IMR-90 (cell line): ENCODE data around the gene TCERG1L. TPM values are rescaled to one million over a fixed set of nuclear protein-coding genes. Genes with fewer than 3 reads are reported as not detected.

Experiments used
- ATAC-seq: fragments of 200-7000 bp; cut with Tn5 transposase; 2 replicates; pipeline ENCODE4 v1.9.1; 2020; ENCODE audit warnings: low read depth, mild to moderate bottlenecking, moderate library complexity
- BruUV-seq: library from RNA; stranded (reverse); fragments of 400-500 nt; replicated peaks from 2 replicates; lab custom pipeline; 2021; lab: Mats Ljungman, UMichigan
- CTCF ChIA-PET: fragments of 300-600 bp; formaldehyde crosslinking; extraction: SDS; loops from one replicate; lab custom pipeline; 2021; ENCODE audit warnings: antibody characterized with exemption; lab: Yijun Ruan, JAX
- POLR2A ChIA-PET: fragments of 300-600 bp; sonication (Branson Sonifier 250); formaldehyde crosslinking; loops from one replicate; lab custom pipeline; 2022; ENCODE audit warnings: antibody characterized with exemption; ENCODE audit not compliant: unreplicated experiment; lab: Charles Lee
- DNase-seq: peaks from one replicate; pipeline ENCODE4 v3.0.0; 2013
- H2AFZ ChIP-seq: replicated peaks from 2 replicates; pipeline ENCODE3; 2013; ENCODE audit warnings: low read length, mild to moderate bottlenecking; ENCODE audit not compliant: poor library complexity
- H2AK5ac ChIP-seq: 2 replicates; pipeline ENCODE4 v1.6.1; 2013; ENCODE audit warnings: low read depth, low read length, inconsistent platforms
- H2AK9ac ChIP-seq: replicated peaks from 2 replicates; pipeline ENCODE3; 2013; ENCODE audit warnings: mild to moderate bottlenecking, low read depth, low read length, moderate library complexity; ENCODE audit not compliant: poor library complexity
- H2BK120ac ChIP-seq: 2 replicates; pipeline ENCODE4 v1.6.1; 2013; ENCODE audit warnings: low read depth, low read length, inconsistent platforms
- H2BK15ac ChIP-seq: 3 replicates; pipeline ENCODE4 v1.6.1; 2013; ENCODE audit warnings: low read depth, low read length, inconsistent platforms
- H2BK20ac ChIP-seq: 2 replicates; pipeline ENCODE4 v1.6.1; 2013; ENCODE audit warnings: low read depth, mild to moderate bottlenecking, inconsistent platforms, low read length, moderate library complexity
- H2BK5ac ChIP-seq: 2 replicates; pipeline ENCODE4 v1.6.1; 2013; ENCODE audit warnings: mild to moderate bottlenecking, low read depth, low read length, inconsistent platforms; ENCODE audit not compliant: poor library complexity, severe bottlenecking
- H3K14ac ChIP-seq: replicated peaks from 2 replicates; pipeline ENCODE4 v1.6.1; 2013; ENCODE audit warnings: low read depth, low read length, inconsistent platforms
- H3K18ac ChIP-seq: 2 replicates; pipeline ENCODE4 v1.6.1; 2013; ENCODE audit warnings: low read depth, low read length, control low read depth
- H3K23ac ChIP-seq: 2 replicates; pipeline ENCODE4 v1.6.1; 2013; ENCODE audit warnings: low read depth, low read length, inconsistent platforms
- H3K27ac ChIP-seq: 2 replicates; pipeline ENCODE4 v1.5.1; 2013; ENCODE audit warnings: mild to moderate bottlenecking, control low read depth, low read length; ENCODE audit not compliant: insufficient read depth
- H3K27me3 ChIP-seq: 2 replicates; pipeline ENCODE4 v1.6.1; 2013; ENCODE audit warnings: low read length; ENCODE audit not compliant: control insufficient read depth, insufficient read depth
- H3K36me3 ChIP-seq: 2 replicates; pipeline ENCODE4 v1.6.1; 2013; ENCODE audit warnings: low read length, mixed read lengths; ENCODE audit not compliant: control insufficient read depth, insufficient read depth
- H3K4ac ChIP-seq: 2 replicates; pipeline ENCODE4 v1.6.1; 2013; ENCODE audit warnings: low read depth, low read length, inconsistent platforms
- H3K4me1 ChIP-seq: 2 replicates; pipeline ENCODE4 v1.6.1; 2013; ENCODE audit warnings: low read length, mixed read lengths; ENCODE audit not compliant: control insufficient read depth, insufficient read depth
- H3K4me2 ChIP-seq: 2 replicates; pipeline ENCODE4 v1.6.1; 2013; ENCODE audit warnings: low read depth, mild to moderate bottlenecking, control low read depth, low read length, moderate library complexity
- H3K4me3 ChIP-seq: 2 replicates; pipeline ENCODE4 v1.5.1; 2013; ENCODE audit warnings: low read depth, mild to moderate bottlenecking, control low read depth, low read length, moderate library complexity; ENCODE audit not compliant: insufficient read depth
- H3K56ac ChIP-seq: 2 replicates; pipeline ENCODE4 v1.6.1; 2013; ENCODE audit warnings: low read length, inconsistent platforms; ENCODE audit not compliant: insufficient read depth; ENCODE audit errors: extremely low read depth
- H3K79me1 ChIP-seq, 2 experiments: 2 replicates each; pipeline ENCODE4 v1.6.1; 2013; ENCODE audit warnings: low read length in 2 of 2, inconsistent platforms in 1 of 2, low read depth in 1 of 2
- H3K9ac ChIP-seq: 2 replicates; pipeline ENCODE4 v1.6.1; 2013; ENCODE audit warnings: low read depth, low read length, control low read depth
- H3K9me1 ChIP-seq: 2 replicates; pipeline ENCODE4 v1.6.1; 2013; ENCODE audit warnings: low read length, inconsistent platforms; ENCODE audit not compliant: insufficient read depth
- H3K9me3 ChIP-seq: 2 replicates; pipeline ENCODE4 v1.6.1; 2013; ENCODE audit warnings: low read length; ENCODE audit not compliant: control insufficient read depth, insufficient read depth
- H4K20me1 ChIP-seq: 2 replicates; pipeline ENCODE4 v1.6.1; 2013; ENCODE audit warnings: low read length, inconsistent platforms; ENCODE audit not compliant: insufficient read depth
- H4K5ac ChIP-seq: 2 replicates; pipeline ENCODE4 v1.6.1; 2013; ENCODE audit warnings: mild to moderate bottlenecking, low read depth, low read length, control low read depth
- H4K8ac ChIP-seq, 2 experiments: 2 replicates each; pipeline ENCODE4 v1.6.1; 2013; ENCODE audit warnings: low read depth in 2 of 2, low read length in 2 of 2, control low read depth in 1 of 2, inconsistent platforms in 1 of 2
- H4K91ac ChIP-seq: 2 replicates; pipeline ENCODE4 v1.6.1; 2013; ENCODE audit warnings: low read depth, low read length, inconsistent platforms; ENCODE audit not compliant: insufficient read depth
- MXI1 ChIP-seq: IDR thresholded peaks from 2 replicates; pipeline ENCODE4 v1.6.1; 2012; ENCODE audit warnings: low read depth, mild to moderate bottlenecking, low read length, moderate library complexity, borderline replicate concordance
- NFE2L2 ChIP-seq: fragments of 150-350 bp; IDR thresholded peaks from 2 replicates; pipeline ENCODE4 v1.6.1; 2016; ENCODE audit warnings: low read depth, mild to moderate bottlenecking, low read length
- RCOR1 ChIP-seq: IDR thresholded peaks from 2 replicates; pipeline ENCODE4 v1.6.1; 2012; ENCODE audit warnings: mild to moderate bottlenecking, low read length, improper control_type of control experiment; ENCODE audit not compliant: insufficient replicate concordance
- SMC3 ChIP-seq: fragments of 150-350 bp; IDR thresholded peaks from 2 replicates; pipeline ENCODE4 v1.6.1; 2016; ENCODE audit warnings: low read depth, mild to moderate bottlenecking, antibody characterized with exemption, low read length, moderate library complexity
- WGBS, 2 experiments: methylation state at CpG; one replicate each; pipeline versions ENCODE4 v1.1.5 to v1.1.7; 2013; ENCODE audit warnings: missing lambda C conversion rate in 2 of 2; ENCODE audit not compliant: insufficient read length in 1 of 2; ENCODE audit errors: extremely low coverage in 2 of 2; 5-methylcytosine and 5-hydroxymethylcytosine counted together
- dilution Hi-C: fragments of 300-500 bp; cut with HindIII; formaldehyde crosslinking; loops from one replicate; pipeline ENCODE4 v1.14.3; 2018; ENCODE audit warnings: low sequenced_read_pairs; ENCODE audit not compliant: unreplicated experiment
- in situ Hi-C: fragments of 300-500 bp; cut with MboI; formaldehyde crosslinking; loops from 3 replicates; pipeline ENCODE4 v1.14.3; 2019; ENCODE audit warnings: low sequenced_read_pairs, inconsistent platforms, mixed read lengths
- intact Hi-C: fragments of 100-400 bp; cut with micrococcal nuclease; formaldehyde crosslinking; loops from 2 replicates; pipeline ENCODE4 v1.10.0; 2022
- polyA plus RNA-seq, 3 experiments: library from polyadenylated mRNA; depleted of rRNA; stranded (reverse); fragments of >200 nt; gene quantifications; 2 replicates each; pipeline ENCODE4 v1.2.3, GENCODE V29; 2012; ENCODE audit warnings: low replicate concordance in 1 of 3
- total RNA-seq: library from RNA; depleted of rRNA; stranded (reverse); fragments of >200 nt; gene quantifications from 2 replicates; pipeline ENCODE4 v1.2.3, GENCODE V29; 2012
- TF ChIP-seq, protein P1 (sequence below): fragments of 150-350 bp; IDR thresholded peaks from 2 replicates; pipeline ENCODE4 v1.6.1; 2017; ENCODE audit warnings: mild to moderate bottlenecking, antibody characterized with exemption, low read length, low read depth

Gene TCERG1L
- total and polyA plus RNA-seq, 2 of the 4 experiments (the other 2 are of a cell fraction): not detected

DNA sequence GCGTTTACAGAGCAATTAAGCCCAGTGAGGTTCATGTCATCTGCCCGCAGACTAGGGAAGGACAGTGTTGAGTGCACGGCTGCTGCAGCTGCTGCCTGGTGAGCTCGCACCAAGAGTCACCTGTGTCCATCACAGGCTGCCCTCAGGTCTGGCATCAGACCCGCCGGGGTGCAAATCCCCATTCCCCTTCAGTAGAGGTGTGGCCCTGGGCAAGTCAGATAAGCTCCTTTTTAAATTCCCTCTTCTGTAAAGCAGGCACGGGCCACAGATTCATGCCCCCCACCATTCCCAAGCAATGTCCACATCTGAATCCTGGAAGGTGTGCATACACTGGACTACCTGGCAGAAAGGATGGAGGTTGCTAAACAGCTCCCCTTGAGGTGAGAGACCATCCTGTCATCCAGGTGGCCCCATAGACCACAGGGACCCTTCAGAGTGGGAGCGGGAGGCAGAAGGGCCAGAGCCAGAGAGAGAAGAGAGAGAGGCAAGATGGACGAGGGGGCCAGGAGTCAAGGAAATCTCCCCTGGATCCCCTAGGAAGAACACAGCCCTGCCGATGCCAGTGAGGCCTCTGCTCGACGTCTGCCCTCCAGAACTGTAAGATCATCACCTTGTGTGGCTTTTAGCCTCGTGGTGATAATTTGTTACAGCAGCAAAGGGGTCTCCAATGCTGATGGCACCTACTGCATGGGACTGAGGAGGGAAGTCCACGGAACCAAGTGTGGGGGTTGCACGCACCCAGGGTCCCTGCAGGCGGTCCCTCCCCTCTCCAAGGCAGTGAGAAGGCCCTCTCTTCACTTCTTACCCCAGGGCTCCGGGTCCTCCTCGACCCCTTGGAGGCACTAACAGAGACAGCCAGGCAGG lies 168.8 kb downstream of the TCERG1L start:
- H3K27me3 ChIP-seq: no peaks in the 10 kb centered on the region
- no TSS peak for BruUV-seq
- no peak overlapping the region for H3K4me2 ChIP-seq
- no peak for DNase-seq
- no peaks in the 10 kb centered on the region for H3K79me1 ChIP-seq
- no peak overlapping the region for H3K23ac ChIP-seq
- H3K9me3 ChIP-seq: peaks cover 50% of the 10 kb centered on the region
- intact Hi-C loops (no loop called here), dilution Hi-C loops (no loop called here), in situ Hi-C loops (no loop called here)
- H4K91ac ChIP-seq: no peak overlapping the region
- TF ChIP-seq RCOR1 (no peak), SMC3 (no peak), MXI1 (no peak), NFE2L2 (no peak)
- TF ChIP-seq, protein P1, sequence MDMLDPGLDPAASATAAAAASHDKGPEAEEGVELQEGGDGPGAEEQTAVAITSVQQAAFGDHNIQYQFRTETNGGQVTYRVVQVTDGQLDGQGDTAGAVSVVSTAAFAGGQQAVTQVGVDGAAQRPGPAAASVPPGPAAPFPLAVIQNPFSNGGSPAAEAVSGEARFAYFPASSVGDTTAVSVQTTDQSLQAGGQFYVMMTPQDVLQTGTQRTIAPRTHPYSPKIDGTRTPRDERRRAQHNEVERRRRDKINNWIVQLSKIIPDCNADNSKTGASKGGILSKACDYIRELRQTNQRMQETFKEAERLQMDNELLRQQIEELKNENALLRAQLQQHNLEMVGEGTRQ: no peak
- no peaks in the 10 kb centered on the region for H3K36me3 ChIP-seq
- no peak overlapping the region for H3K56ac ChIP-seq
- no peaks in the 10 kb centered on the region for H3K4me1 ChIP-seq
- no peak overlapping the region for H2AFZ ChIP-seq
- ChIA-PET POLR2A (no interaction called here), CTCF (no interaction called here)
- H2BK20ac ChIP-seq: no peak overlapping the region
- H3K27ac ChIP-seq: no peak overlapping the region
- H4K20me1 ChIP-seq: no peaks in the 10 kb centered on the region
- H4K5ac ChIP-seq: no peak overlapping the region
- no peak overlapping the region for H2AK9ac ChIP-seq
- H3K9me1 ChIP-seq: no peaks in the 10 kb centered on the region
- no peak overlapping the region for H2BK15ac ChIP-seq
- no peak overlapping the region for H2BK120ac ChIP-seq
- no peak overlapping the region for H3K4ac ChIP-seq
- no peak overlapping the region for H3K4me3 ChIP-seq
- H4K8ac ChIP-seq: no peak overlapping the region
- H2AK5ac ChIP-seq: no peak overlapping the region
- no peak overlapping the region for H3K9ac ChIP-seq
- no peak overlapping the region for H3K14ac ChIP-seq
- H2BK5ac ChIP-seq: no peak overlapping the region
- 38% methylated on average over 5 of the region's 18 CpGs; no CpG with 5 or more reads in 1 of the 2 experiments for WGBS, 2 experiments
- ATAC-seq: no peak
- no peak overlapping the region for H3K18ac ChIP-seq
